Bronchial epithelial cell (primary cell): ENCODE data around the gene DNAJC16. TPM values are rescaled to one million over a fixed set of nuclear protein-coding genes. Genes with fewer than 3 reads are reported as not detected.

Experiments
- DNase-seq: peaks from one replicate; pipeline ENCODE4 v3.0.0-alpha.2; 2010; ENCODE audit warnings: low read depth
- FAIRE-seq: peaks from 2 replicates; lab custom pipeline; 2011; peaks lifted over from hg19 to GRCh38; lab: Jason Lieb, UNC
- H3K27me3 ChIP-seq: 2 replicates; pipeline ENCODE4 v1.5.1; 2011; ENCODE audit warnings: low read length; ENCODE audit not compliant: control insufficient read depth, insufficient read depth
- H3K36me3 ChIP-seq: 2 replicates; pipeline ENCODE4 v1.5.1; 2011; ENCODE audit warnings: low read length; ENCODE audit not compliant: control insufficient read depth, insufficient read depth
- H3K4me3 ChIP-seq: 2 replicates; pipeline ENCODE4 v1.5.1; 2011; ENCODE audit warnings: mild to moderate bottlenecking, low read depth, low read length, control low read depth
- total RNA-seq: library from RNA; depleted of rRNA; stranded (reverse); fragments of >200 nt; gene quantifications from 2 replicates; pipeline ENCODE4 v1.2.1, GENCODE V29; 2014
- TF ChIP-seq, protein P1 (sequence below): IDR thresholded peaks from 2 replicates; pipeline ENCODE4 v1.5.1; 2011; ENCODE audit warnings: mild to moderate bottlenecking, moderate library complexity, low read length, control low read depth, inconsistent platforms; ENCODE audit not compliant: insufficient read depth, severe bottlenecking

The DNAJC16 gene
- total RNA-seq, 1 donor from 2014 or later: 7.6 TPM

DNA sequence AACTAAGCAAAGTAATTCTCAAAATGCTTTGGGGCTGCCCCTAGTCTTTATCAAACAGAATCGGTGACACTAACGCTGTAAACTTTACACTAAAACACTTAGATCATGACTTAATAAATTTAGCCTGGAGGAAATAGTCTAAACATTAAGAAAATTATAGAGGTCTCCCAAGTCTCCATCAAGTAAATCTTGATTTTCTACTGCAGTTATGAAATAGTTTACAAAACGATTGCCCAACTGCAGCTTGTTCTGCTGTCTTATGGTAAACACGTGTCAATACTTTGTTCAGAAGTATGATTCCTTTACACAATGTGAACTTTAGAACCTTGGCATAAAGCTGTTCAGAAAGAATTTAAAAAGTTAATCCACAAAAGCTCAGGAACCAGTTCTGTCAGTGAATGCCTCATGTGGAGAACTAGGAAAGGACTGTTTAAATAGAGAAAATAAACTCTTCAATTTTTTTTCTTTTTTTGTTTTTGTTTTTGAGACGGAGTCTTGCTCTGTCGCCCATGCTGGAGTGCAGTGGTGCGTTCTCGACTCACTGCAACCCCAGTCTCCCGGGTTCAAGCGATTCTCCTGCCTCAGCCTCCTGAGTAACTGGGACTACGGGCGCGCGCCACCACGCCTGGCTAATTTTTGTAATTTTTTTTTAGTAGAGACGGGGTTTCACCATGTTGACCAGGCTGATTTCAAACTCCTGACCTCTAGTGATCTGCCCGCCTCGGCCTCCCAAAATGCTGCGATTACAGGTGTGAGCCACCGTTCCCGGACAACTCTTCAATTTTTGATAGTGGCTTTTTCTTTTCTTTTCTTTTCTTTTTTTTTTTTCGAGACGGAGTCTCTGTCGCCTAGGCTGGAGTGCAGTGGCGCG, 92.2 kb downstream of the DNAJC16 start:
- Histone ChIP-seq H3K36me3 (no peaks in the 10 kb centered on the region), H3K4me3 (peak overlapping the region; percentile 66), H3K27me3 (no peaks in the 10 kb centered on the region)
- TF ChIP-seq, protein P1, sequence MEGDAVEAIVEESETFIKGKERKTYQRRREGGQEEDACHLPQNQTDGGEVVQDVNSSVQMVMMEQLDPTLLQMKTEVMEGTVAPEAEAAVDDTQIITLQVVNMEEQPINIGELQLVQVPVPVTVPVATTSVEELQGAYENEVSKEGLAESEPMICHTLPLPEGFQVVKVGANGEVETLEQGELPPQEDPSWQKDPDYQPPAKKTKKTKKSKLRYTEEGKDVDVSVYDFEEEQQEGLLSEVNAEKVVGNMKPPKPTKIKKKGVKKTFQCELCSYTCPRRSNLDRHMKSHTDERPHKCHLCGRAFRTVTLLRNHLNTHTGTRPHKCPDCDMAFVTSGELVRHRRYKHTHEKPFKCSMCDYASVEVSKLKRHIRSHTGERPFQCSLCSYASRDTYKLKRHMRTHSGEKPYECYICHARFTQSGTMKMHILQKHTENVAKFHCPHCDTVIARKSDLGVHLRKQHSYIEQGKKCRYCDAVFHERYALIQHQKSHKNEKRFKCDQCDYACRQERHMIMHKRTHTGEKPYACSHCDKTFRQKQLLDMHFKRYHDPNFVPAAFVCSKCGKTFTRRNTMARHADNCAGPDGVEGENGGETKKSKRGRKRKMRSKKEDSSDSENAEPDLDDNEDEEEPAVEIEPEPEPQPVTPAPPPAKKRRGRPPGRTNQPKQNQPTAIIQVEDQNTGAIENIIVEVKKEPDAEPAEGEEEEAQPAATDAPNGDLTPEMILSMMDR: no peak
- FAIRE-seq (no peak), DNase-seq (peak; percentile 85)

DNA sequence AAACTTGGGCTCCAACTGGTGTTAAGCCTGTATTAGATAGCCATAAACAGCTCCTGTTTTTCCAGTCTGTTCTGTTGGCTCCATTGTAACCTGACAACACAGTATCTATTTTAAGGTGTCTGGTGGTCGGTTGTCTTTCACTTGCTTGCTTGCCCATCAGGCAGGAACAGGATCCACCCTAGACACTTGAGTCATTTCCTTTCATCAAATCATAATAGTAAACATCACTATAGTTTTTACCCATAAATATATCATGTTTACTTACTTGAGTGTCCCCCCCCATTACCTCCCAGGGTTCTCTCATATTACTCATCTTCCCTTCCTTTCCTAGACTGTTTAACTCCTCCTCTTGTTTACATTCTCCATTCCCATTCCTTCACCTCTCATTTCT, 93.5 kb downstream of the DNAJC16 start:
- Histone ChIP-seq H3K36me3 (no peaks in the 10 kb centered on the region), H3K27me3 (no peaks in the 10 kb centered on the region), H3K4me3 (no peak overlapping the region)
- no peak for FAIRE-seq
- peak; percentile 89 for DNase-seq
- TF ChIP-seq, protein P1: no peak

DNA sequence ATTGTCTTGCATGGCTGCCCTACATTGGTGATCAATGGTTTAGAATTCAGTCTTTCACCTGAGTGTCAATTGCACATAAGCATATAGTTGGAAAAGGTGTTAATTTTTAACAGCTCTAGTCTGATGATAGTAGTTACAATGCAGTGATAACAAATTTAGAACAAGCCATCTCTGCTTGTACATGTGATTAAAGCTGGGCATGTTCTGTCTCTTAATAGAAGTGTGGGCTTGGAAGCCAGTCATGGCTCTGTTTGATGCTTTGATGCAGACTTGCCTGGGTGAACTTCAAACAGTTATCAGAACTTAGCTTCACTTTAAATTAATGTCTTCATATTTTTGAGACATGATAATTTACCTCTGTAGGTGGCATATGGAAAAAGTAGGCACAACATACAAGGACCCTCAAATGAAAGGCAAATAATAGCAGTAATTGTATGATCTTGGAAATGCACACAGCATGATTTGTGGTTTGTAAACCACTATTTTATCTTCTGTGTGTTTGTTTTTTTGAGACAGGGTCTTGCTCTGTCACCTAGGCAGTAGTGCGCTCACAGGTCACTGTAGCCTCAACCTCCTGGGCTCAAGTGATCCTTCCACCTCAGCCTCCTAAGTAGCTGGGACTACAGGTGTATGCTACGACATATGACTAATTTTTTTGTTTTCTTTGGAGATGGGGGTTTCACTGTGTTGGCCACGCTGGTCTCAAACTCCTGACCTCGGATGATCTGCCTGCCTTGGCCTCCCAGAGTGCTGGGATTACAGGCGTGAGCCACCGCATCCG, 94.4 kb downstream of the DNAJC16 start:
- Histone ChIP-seq H3K27me3 (no peaks in the 10 kb centered on the region), H3K4me3 (no peak overlapping the region), H3K36me3 (no peaks in the 10 kb centered on the region)
- TF ChIP-seq, protein P1: no peak
- FAIRE-seq: no peak
- no peak for DNase-seq

DNA sequence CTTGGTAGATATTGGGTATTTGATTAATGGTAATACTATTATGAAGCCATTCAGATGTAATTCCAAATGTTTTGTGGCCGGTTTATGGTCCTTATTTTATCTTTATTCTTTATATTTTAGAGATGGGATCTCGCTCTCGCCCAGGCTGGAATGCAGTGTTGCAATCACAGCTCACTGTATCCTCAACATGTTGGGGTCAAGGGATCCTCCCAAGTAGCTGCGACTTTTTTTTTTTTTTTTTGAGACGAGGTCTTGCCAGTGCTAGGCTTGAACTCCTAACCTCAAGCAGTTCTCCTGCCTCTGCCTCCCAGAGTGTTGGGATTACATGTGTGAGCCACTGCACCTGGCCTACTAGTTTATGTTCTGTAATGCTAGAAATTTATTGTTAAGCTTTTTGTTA, 95.3 kb downstream of the DNAJC16 start:
- Histone ChIP-seq H3K27me3 (no peaks in the 10 kb centered on the region), H3K4me3 (no peak overlapping the region), H3K36me3 (no peaks in the 10 kb centered on the region)
- no peak for FAIRE-seq
- DNase-seq: no peak
- TF ChIP-seq, protein P1: no peak

DNA sequence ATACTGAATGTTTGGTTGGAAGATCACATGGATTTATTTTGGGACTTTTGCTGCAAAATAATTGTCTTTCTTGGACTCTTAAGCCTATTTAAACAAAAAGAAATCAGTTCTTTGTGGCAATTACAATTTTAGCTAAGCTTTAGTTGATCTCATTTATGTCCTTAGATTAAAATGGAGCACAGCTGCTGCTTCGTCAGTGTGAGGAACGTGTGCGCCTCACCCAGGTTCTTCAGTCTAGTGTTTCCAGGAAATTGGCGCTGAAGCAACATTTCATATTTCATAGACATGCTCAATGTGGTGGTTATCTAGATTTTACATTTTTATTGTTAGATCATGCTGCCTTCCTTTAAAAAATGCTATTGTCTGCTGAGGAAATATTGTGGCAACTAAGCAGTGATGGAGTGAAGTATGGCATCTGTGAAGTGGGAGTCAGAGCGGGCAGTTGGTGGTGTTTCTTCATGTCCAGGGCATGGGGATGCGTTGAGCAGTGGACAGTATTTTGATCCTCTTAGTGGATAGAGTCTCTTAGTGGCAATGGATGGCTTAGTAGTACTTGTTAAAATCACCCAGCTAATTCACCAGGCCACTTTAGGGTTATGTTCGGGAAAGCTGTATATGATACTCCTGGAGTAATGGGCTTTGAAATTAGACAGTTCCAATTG, 96.2 kb downstream of the DNAJC16 start:
- H3K27me3 ChIP-seq: no peaks in the 10 kb centered on the region

More for the DNA sequence above, 96.2 kb downstream of the DNAJC16 start:
- FAIRE-seq (no peak), DNase-seq (no peak)
- TF ChIP-seq, protein P1: no peak
- Histone ChIP-seq H3K36me3 (no peaks in the 10 kb centered on the region), H3K4me3 (no peak overlapping the region)
